Measurements from ENCODE around the gene NTM. TPM values are rescaled to one million over a fixed set of nuclear protein-coding genes. Genes with fewer than 3 reads are reported as not detected.

The NTM gene
- total and polyA plus RNA-seq, 2 experiments from 2014 or later: 2.2 to 4.9 TPM

GRCh38 chr11:132298357-132298756 lies 927.9 kb downstream of the NTM start:
- Histone ChIP-seq H3K79me2 (no peaks in the 10 kb centered on the region), H3K27ac (no peak overlapping the region), H2AFZ (no peak overlapping the region), H3K4me1 (ENCODE audit: insufficient read depth) (no peaks in the 10 kb centered on the region), H3K4me2 (no peak overlapping the region), H3K4me3 (no peak overlapping the region), H3K9me2 (replicated peaks; ENCODE audit: insufficient read depth) (no peaks in the 10 kb centered on the region), H3K27me3 (no peaks in the 10 kb centered on the region), H4K20me1 (ENCODE audit: insufficient read depth, poor library complexity, severe bottlenecking) (no peaks in the 10 kb centered on the region), H3K9me3 (ENCODE audit: low read depth) (no peaks in the 10 kb centered on the region), H3K36me3 (replicated peaks; ENCODE audit: insufficient read depth, low read depth) (no peaks in the 10 kb centered on the region)
- WGBS (ENCODE audit: low lambda C conversion rate, missing lambda C conversion rate): 91% methylated on average over 4 of the region's 4 CpGs
- TF ChIP-seq EZH2phosphoT487 (IDR thresholded peaks at IDR 0.05; ENCODE audit: low read depth, severe bottlenecking, unreplicated experiment) (no peak), CTCF (IDR thresholded peaks at IDR 0.05; ENCODE audit: poor library complexity) (no peak), EZH2 (IDR thresholded peaks at IDR 0.05; ENCODE audit: borderline replicate concordance) (no peak)
- no peak for DNase-seq (ENCODE audit: low spot score)

- H3K27me3 ChIP-seq: no peaks in the 10 kb centered on the region
- WGBS (ENCODE audit: low lambda C conversion rate, missing lambda C conversion rate): 60% methylated on average over 5 of the region's 5 CpGs
- TF ChIP-seq EZH2phosphoT487 (IDR thresholded peaks at IDR 0.05; ENCODE audit: low read depth, severe bottlenecking, unreplicated experiment) (no peak), CTCF (IDR thresholded peaks at IDR 0.05; ENCODE audit: poor library complexity) (peak; percentile 28)
Observed at GRCh38 chr11:132300283-132300682, 929.9 kb downstream of the NTM start.

GRCh38 chr11:132301465-132301864 lies 931.0 kb downstream of the NTM start:
- H3K79me2 ChIP-seq: no peaks in the 10 kb centered on the region
- TF ChIP-seq CTCF (IDR thresholded peaks at IDR 0.05; ENCODE audit: poor library complexity): no peak
- TF ChIP-seq EZH2 (IDR thresholded peaks at IDR 0.05; ENCODE audit: borderline replicate concordance): no peak
- no peak for TF ChIP-seq EZH2phosphoT487 (IDR thresholded peaks at IDR 0.05; ENCODE audit: low read depth, severe bottlenecking, unreplicated experiment)
- 89% methylated on average over 1 of the region's 1 CpG for WGBS (ENCODE audit: low lambda C conversion rate, missing lambda C conversion rate)
- no peaks in the 10 kb centered on the region for H4K20me1 ChIP-seq (ENCODE audit: insufficient read depth, poor library complexity, severe bottlenecking)
- H3K36me3 ChIP-seq (replicated peaks; ENCODE audit: insufficient read depth, low read depth): no peaks in the 10 kb centered on the region
- no peaks in the 10 kb centered on the region for H3K27me3 ChIP-seq
- no peak overlapping the region for H3K4me2 ChIP-seq
- no peaks in the 10 kb centered on the region for H3K9me2 ChIP-seq (replicated peaks; ENCODE audit: insufficient read depth)
- H3K4me1 ChIP-seq (ENCODE audit: insufficient read depth): no peaks in the 10 kb centered on the region
- no peak overlapping the region for H2AFZ ChIP-seq
- no peak overlapping the region for H3K4me3 ChIP-seq
- no peaks in the 10 kb centered on the region for H3K9me3 ChIP-seq (ENCODE audit: low read depth)
- no peak for DNase-seq (ENCODE audit: low spot score)
- no peak overlapping the region for H3K27ac ChIP-seq

More at GRCh38 chr11:132300283-132300682, 929.9 kb downstream of the NTM start:
- Histone ChIP-seq H3K4me2 (no peak overlapping the region), H3K36me3 (replicated peaks; ENCODE audit: insufficient read depth, low read depth) (no peaks in the 10 kb centered on the region), H3K79me2 (no peaks in the 10 kb centered on the region), H3K4me3 (no peak overlapping the region), H3K27ac (no peak overlapping the region), H4K20me1 (ENCODE audit: insufficient read depth, poor library complexity, severe bottlenecking) (no peaks in the 10 kb centered on the region), H2AFZ (no peak overlapping the region), H3K9me2 (replicated peaks; ENCODE audit: insufficient read depth) (no peaks in the 10 kb centered on the region), H3K9me3 (ENCODE audit: low read depth) (no peaks in the 10 kb centered on the region), H3K4me1 (ENCODE audit: insufficient read depth) (no peaks in the 10 kb centered on the region)
- peak; percentile 18 for DNase-seq (ENCODE audit: low spot score)

GRCh38 chr11:132301900-132302299 lies 931.5 kb downstream of the NTM start:
- Histone ChIP-seq H2AFZ (no peak overlapping the region), H3K4me1 (ENCODE audit: insufficient read depth) (no peaks in the 10 kb centered on the region), H3K36me3 (replicated peaks; ENCODE audit: insufficient read depth, low read depth) (no peaks in the 10 kb centered on the region), H3K4me3 (no peak overlapping the region), H3K79me2 (no peaks in the 10 kb centered on the region), H3K9me3 (ENCODE audit: low read depth) (no peaks in the 10 kb centered on the region), H3K4me2 (no peak overlapping the region), H3K27ac (no peak overlapping the region), H3K9me2 (replicated peaks; ENCODE audit: insufficient read depth) (no peaks in the 10 kb centered on the region), H3K27me3 (no peaks in the 10 kb centered on the region), H4K20me1 (ENCODE audit: insufficient read depth, poor library complexity, severe bottlenecking) (no peaks in the 10 kb centered on the region)
- no peak for DNase-seq (ENCODE audit: low spot score)
- TF ChIP-seq CTCF (IDR thresholded peaks at IDR 0.05; ENCODE audit: poor library complexity): no peak
- no peak for TF ChIP-seq EZH2 (IDR thresholded peaks at IDR 0.05; ENCODE audit: borderline replicate concordance)
- no peak for TF ChIP-seq EZH2phosphoT487 (IDR thresholded peaks at IDR 0.05; ENCODE audit: low read depth, severe bottlenecking, unreplicated experiment)
- 94% methylated on average over 3 of the region's 3 CpGs for WGBS (ENCODE audit: low lambda C conversion rate, missing lambda C conversion rate)

Measured in hepatocyte (in vitro differentiated cells).